GM18507 (cell line): ENCODE measurements around the gene SNAI3.

Experiments
- DNase-seq: peaks from one replicate; pipeline ENCODE4 v3.0.0; 2011; ENCODE audit warnings: low read depth; ENCODE audit not compliant: insufficient read length; ENCODE audit errors: extremely low spot score
- FAIRE-seq: peaks from 2 replicates; lab custom pipeline; 2011; peaks lifted over from hg19 to GRCh38; lab: Jason Lieb, UNC

Gene SNAI3

GRCh38 chr16:88642881-88643643 is 43.2 kb downstream of the SNAI3 start:
- FAIRE-seq (no peak), DNase-seq (no peak)

- FAIRE-seq (no peak), DNase-seq (no peak)
Observed at GRCh38 chr16:88640498-88641247, 45.6 kb downstream of the SNAI3 start.

- FAIRE-seq (no peak), DNase-seq (no peak)
Observed at GRCh38 chr16:88640039-88640495, 46.2 kb downstream of the SNAI3 start.

GRCh38 chr16:88639231-88640038 is 46.9 kb downstream of the SNAI3 start:
- DNase-seq = no peak
- no peak for FAIRE-seq

- FAIRE-seq (no peak), DNase-seq (no peak)
Observed at GRCh38 chr16:88638323-88639230, 47.7 kb downstream of the SNAI3 start, which contains the start of gene IL17C. TSS of gene IL17C (plus strand) at chr16:88638572. CDS start at chr16:88638642, 70 bp downstream.

- no peak for FAIRE-seq
Observed at GRCh38 chr16:88636488-88637265, 49.6 kb downstream of the SNAI3 start.

GRCh38 chr16:88635671-88636319 is 50.5 kb downstream of the SNAI3 start:
- DNase-seq = no peak
- FAIRE-seq = no peak

More at GRCh38 chr16:88636488-88637265, 49.6 kb downstream of the SNAI3 start:
- no peak for DNase-seq

GRCh38 chr16:88634994-88635670 is 51.2 kb downstream of the SNAI3 start:
- FAIRE-seq (no peak), DNase-seq (no peak)

GRCh38 chr16:88634141-88634993 is 51.9 kb downstream of the SNAI3 start:
- peak; percentile 72 for FAIRE-seq

GRCh38 chr16:88633684-88634140 is 52.6 kb downstream of the SNAI3 start:
- FAIRE-seq = peak; percentile 84
- no peak for DNase-seq

More at GRCh38 chr16:88634141-88634993, 51.9 kb downstream of the SNAI3 start:
- no peak for DNase-seq

- FAIRE-seq = no peak
Observed at GRCh38 chr16:88632587-88632930, 53.7 kb downstream of the SNAI3 start.

GRCh38 chr16:88631920-88632586 is 54.3 kb downstream of the SNAI3 start:
- FAIRE-seq (no peak), DNase-seq (no peak)

More at GRCh38 chr16:88632587-88632930, 53.7 kb downstream of the SNAI3 start:
- DNase-seq = no peak

- FAIRE-seq (no peak), DNase-seq (no peak)
Observed at GRCh38 chr16:88631384-88631783, 54.9 kb downstream of the SNAI3 start.

- FAIRE-seq = no peak
- no peak for DNase-seq
Observed at GRCh38 chr16:88630941-88631340, 55.4 kb downstream of the SNAI3 start.

- DNase-seq (no peak), FAIRE-seq (no peak)
Observed at GRCh38 chr16:88630433-88630832, 55.9 kb downstream of the SNAI3 start.

GRCh38 chr16:88629835-88630234 is 56.5 kb downstream of the SNAI3 start:
- no peak for FAIRE-seq

More at GRCh38 chr16:88629835-88630234, 56.5 kb downstream of the SNAI3 start:
- no peak for DNase-seq
